HCT116 (cell line): ENCODE results near the gene INSRR. TPM values are rescaled to one million over a fixed set of nuclear protein-coding genes. Genes with fewer than 3 reads are reported as not detected.

Experiments
- ATAC-seq: fragments of 200-7000 bp; cut with Tn5 transposase; 2 replicates; pipeline ENCODE4 v1.9.1; 2020; ENCODE audit warnings: mild to moderate bottlenecking, moderate library complexity
- BruUV-seq: library from RNA; stranded (reverse); fragments of 400-500 nt; replicated peaks from 2 replicates; lab custom pipeline; 2021; lab: Mats Ljungman, UMichigan
- CTCF ChIA-PET: fragments of 300-600 bp; sonication (Branson Sonifier 250); formaldehyde crosslinking; loops from one replicate; lab custom pipeline; 2021; ENCODE audit warnings: antibody characterized with exemption; lab: Charles Lee
- POLR2A ChIA-PET: fragments of 300-600, 350-600 bp; sonication (Branson Sonifier 250); formaldehyde crosslinking; loops from one replicate; lab custom pipeline; 2021; ENCODE audit warnings: antibody characterized with exemption; lab: Charles Lee
- RAD21 ChIA-PET, 2 experiments: fragments of 300-600 bp; sonication (Branson Sonifier 250); formaldehyde crosslinking; loops; one replicate each; lab custom pipeline; 2023; ENCODE audit warnings: low total read pairs in 2 of 2; ENCODE audit not compliant: uncharacterized antibody in 2 of 2, unreplicated experiment in 2 of 2, low non-redundant PET in 1 of 2; lab: Charles Lee
- DNase-seq: peaks from one replicate; pipeline ENCODE4 v3.0.0-alpha.2; 2010; ENCODE audit warnings: low read depth, low spot score
- H2AFZ ChIP-seq: fragments of 200-600 bp; shearing (Covaris generic), sonication (generic); 2 replicates; pipeline ENCODE4 v1.6.1; 2017; ENCODE audit warnings: low read depth, mixed run types, mixed read lengths, antibody characterized with exemption, low read length; ENCODE audit not compliant: poor library complexity, severe bottlenecking
- H3K27ac ChIP-seq: 2 replicates; pipeline ENCODE4 v1.5.1; 2012; ENCODE audit warnings: low read depth, low read length
- H3K27me3 ChIP-seq: fragments of 200-600 bp; sonication (generic); 2 replicates; pipeline ENCODE4 v1.6.1; 2016; ENCODE audit warnings: mixed run types, low read length, mixed read lengths; ENCODE audit not compliant: insufficient read depth
- H3K36me3 ChIP-seq, 2 experiments: fragments of 200-500 bp in 1 of 2; fragments of 200-600 bp in 1 of 2; sonication (Bioruptor generic) in 1 of 2; sonication (generic) in 1 of 2; 2 replicates each; pipeline versions ENCODE4 v1.5.1 to v1.6.1; 2014 to 2016; ENCODE audit warnings: low read length in 2 of 2, inconsistent platforms in 1 of 2, mixed read lengths in 1 of 2, mixed run types in 1 of 2; ENCODE audit not compliant: insufficient read depth in 2 of 2, control insufficient read depth in 1 of 2
- H3K4me1 ChIP-seq, 2 experiments: fragments of 200-600 bp in 1 of 2; sonication (generic) in 1 of 2; 2 replicates each; pipeline versions ENCODE4 v1.5.1 to v1.6.1; 2012 to 2017; ENCODE audit warnings: low read length in 2 of 2, inconsistent platforms in 1 of 2, mild to moderate bottlenecking in 1 of 2, mixed read lengths in 1 of 2, mixed run types in 1 of 2, moderate library complexity in 1 of 2; ENCODE audit not compliant: insufficient read depth in 2 of 2, control insufficient read depth in 1 of 2
- H3K4me2 ChIP-seq: fragments of 200-600 bp; sonication (generic); 2 replicates; pipeline ENCODE4 v1.6.1; 2017; ENCODE audit warnings: mixed run types, low read length, mixed read lengths
- H3K4me3 ChIP-seq, 2 experiments: fragments of 200-600 bp in 1 of 2; sonication (generic) in 1 of 2; replicated peaks in 1 of 2; 2 replicates each; pipeline ENCODE4 v1.5.1; 2011 to 2016; ENCODE audit warnings: low read length in 2 of 2, control low read depth in 1 of 2, low read depth in 1 of 2, mild to moderate bottlenecking in 1 of 2, mixed read lengths in 1 of 2, mixed run types in 1 of 2
- H3K79me2 ChIP-seq: fragments of 200-600 bp; sonication (generic); 2 replicates; pipeline ENCODE4 v1.6.1; 2017; ENCODE audit warnings: mild to moderate bottlenecking, mixed run types, low read length, moderate library complexity, mixed read lengths; ENCODE audit not compliant: insufficient read depth
- H3K9ac ChIP-seq: fragments of 200-600 bp; sonication (generic); 2 replicates; pipeline ENCODE4 v1.6.1; 2016; ENCODE audit warnings: low read length, mixed read lengths
- H3K9me2 ChIP-seq: fragments of 200-600 bp; sonication (generic), shearing (Covaris generic); 2 replicates; pipeline ENCODE4 v1.6.1; 2017; ENCODE audit warnings: mixed run types, mild to moderate bottlenecking, moderate library complexity; ENCODE audit not compliant: insufficient read depth
- H3K9me3 ChIP-seq, 2 experiments: fragments of 200-500 bp in 1 of 2; fragments of 200-600 bp in 1 of 2; sonication (Bioruptor generic) in 1 of 2; sonication (generic) in 1 of 2; 2 replicates each; pipeline ENCODE4 v1.6.1; 2014 to 2017; ENCODE audit warnings: low read length in 2 of 2, mixed read lengths in 2 of 2, inconsistent platforms in 1 of 2, low read depth in 1 of 2, mild to moderate bottlenecking in 1 of 2, mixed run types in 1 of 2, moderate library complexity in 1 of 2; ENCODE audit not compliant: control insufficient read depth in 1 of 2, insufficient read depth in 1 of 2
- H4K20me1 ChIP-seq: fragments of 200-600 bp; sonication (generic), shearing (Covaris generic); 2 replicates; pipeline ENCODE4 v1.6.1; 2017; ENCODE audit warnings: mixed run types, mild to moderate bottlenecking, moderate library complexity; ENCODE audit not compliant: insufficient read depth
- CBX3 ChIP-seq: IDR thresholded peaks from 2 replicates; pipeline ENCODE4 v1.6.1; 2012; ENCODE audit warnings: low read depth
- CEBPB ChIP-seq: IDR thresholded peaks from 2 replicates; pipeline ENCODE4 v1.6.1; 2012; ENCODE audit warnings: low read depth
- EGR1 ChIP-seq: IDR thresholded peaks from 2 replicates; pipeline ENCODE4 v1.6.1; 2012; ENCODE audit warnings: low read depth
- EZH2phosphoT487 ChIP-seq: fragments of 200-600 bp; IDR thresholded peaks from 2 replicates; pipeline ENCODE4 v1.6.1; 2018; ENCODE audit warnings: antibody characterized with exemption, borderline replicate concordance
- FOSL1 ChIP-seq: IDR thresholded peaks from 2 replicates; pipeline ENCODE4 v1.6.1; 2012; ENCODE audit warnings: low read depth
- JUND ChIP-seq: IDR thresholded peaks from 2 replicates; pipeline ENCODE4 v1.6.1; 2012
- SIN3A ChIP-seq: IDR thresholded peaks from 2 replicates; pipeline ENCODE4 v1.6.1; 2012; ENCODE audit warnings: low read depth
- SP1 ChIP-seq: IDR thresholded peaks from 2 replicates; pipeline ENCODE4 v1.6.1; 2012; ENCODE audit warnings: low read depth
- TCF7L2 ChIP-seq: IDR thresholded peaks from 2 replicates; pipeline ENCODE4 v1.7.0; 2011; ENCODE audit warnings: borderline replicate concordance, inconsistent platforms; ENCODE audit not compliant: insufficient read depth, insufficient read length; ENCODE audit errors: extremely low read depth
- ZNF274 ChIP-seq: fragments of 200-500 bp; sonication (Bioruptor generic); IDR thresholded peaks from 2 replicates; pipeline ENCODE4 v1.6.1; 2014; ENCODE audit warnings: mild to moderate bottlenecking, low read depth, low read length, inconsistent platforms
- intact Hi-C: fragments of 100-400 bp; cut with micrococcal nuclease; formaldehyde crosslinking; loops from 2 replicates; pipeline ENCODE4 v1.10.0; 2022
- total RNA-seq: library from RNA; stranded (reverse); gene quantifications from one replicate; pipeline ENCODE4 v1.2.1, GENCODE V29; 2021; ENCODE audit not compliant: unreplicated experiment
- TF ChIP-seq, protein P1 (sequence below): IDR thresholded peaks from 2 replicates; pipeline ENCODE4 v1.6.1; 2011; ENCODE audit warnings: mild to moderate bottlenecking, low read length, moderate library complexity; ENCODE audit not compliant: insufficient replicate concordance; ENCODE audit errors: extremely low read depth
- TF ChIP-seq, protein P2 (sequence below), 3 experiments: fragments of 200-600 bp in 1 of 3; sonication (generic) in 1 of 3; IDR thresholded peaks in 2 of 3; conservative IDR thresholded peaks in 1 of 3; 2 replicates each; pipeline ENCODE4 v1.5.1; 2012 to 2017; ENCODE audit warnings: low read depth in 2 of 3, low read length in 2 of 3, antibody characterized with exemption in 1 of 3, borderline replicate concordance in 1 of 3, control low read depth in 1 of 3, mild to moderate bottlenecking in 1 of 3, mixed read lengths in 1 of 3, mixed run types in 1 of 3, moderate library complexity in 1 of 3; ENCODE audit not compliant: insufficient read depth in 1 of 3
- TF ChIP-seq, protein P3 (sequence below): IDR thresholded peaks from 2 replicates; pipeline ENCODE4 v1.6.1; 2012
- TF ChIP-seq, protein P4 (sequence below): IDR thresholded peaks from 2 replicates; pipeline ENCODE4 v1.6.1; 2012; ENCODE audit warnings: low read depth

The INSRR gene
- total RNA-seq, 1 experiment from 2014 or later = not detected

DNA sequence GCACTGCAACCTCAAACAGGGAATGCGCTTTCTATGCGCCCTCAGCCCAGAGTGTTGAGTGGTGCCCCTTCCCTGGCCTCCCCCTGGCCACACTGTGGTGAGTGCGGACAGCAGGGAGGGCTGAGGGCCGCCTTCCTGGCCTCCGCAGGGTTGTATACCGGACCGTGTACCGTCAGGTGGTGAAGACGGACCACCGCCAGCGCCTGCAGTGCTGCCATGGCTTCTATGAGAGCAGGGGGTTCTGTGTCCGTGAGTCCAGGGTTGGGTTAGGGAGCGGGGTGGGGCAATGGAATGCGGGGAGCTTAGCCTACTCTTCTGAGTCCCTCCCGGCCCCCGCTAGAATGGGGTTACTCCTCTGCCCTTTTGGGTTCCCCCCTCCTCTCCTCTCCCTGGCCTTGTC, 46.3 kb upstream of the INSRR start:
- ATAC-seq (no peak), DNase-seq (no peak)
- H3K4me2 ChIP-seq = no peak overlapping the region
- peaks cover 6 to 24% of the 10 kb centered on the region in 2 experiments; a peak in 3 of 4 replicates for H3K4me1 ChIP-seq
- no peak overlapping the region for H3K27ac ChIP-seq
- no peaks in the 10 kb centered on the region for H3K36me3 ChIP-seq
- TF ChIP-seq SP1 (no peak), TCF7L2 (no peak), CEBPB (no peak), FOSL1 (no peak), CBX3 (no peak), EGR1 (no peak), EZH2phosphoT487 (no peak), SIN3A (no peak), JUND (no peak), ZNF274 (no peak)
- TF ChIP-seq, protein P1, sequence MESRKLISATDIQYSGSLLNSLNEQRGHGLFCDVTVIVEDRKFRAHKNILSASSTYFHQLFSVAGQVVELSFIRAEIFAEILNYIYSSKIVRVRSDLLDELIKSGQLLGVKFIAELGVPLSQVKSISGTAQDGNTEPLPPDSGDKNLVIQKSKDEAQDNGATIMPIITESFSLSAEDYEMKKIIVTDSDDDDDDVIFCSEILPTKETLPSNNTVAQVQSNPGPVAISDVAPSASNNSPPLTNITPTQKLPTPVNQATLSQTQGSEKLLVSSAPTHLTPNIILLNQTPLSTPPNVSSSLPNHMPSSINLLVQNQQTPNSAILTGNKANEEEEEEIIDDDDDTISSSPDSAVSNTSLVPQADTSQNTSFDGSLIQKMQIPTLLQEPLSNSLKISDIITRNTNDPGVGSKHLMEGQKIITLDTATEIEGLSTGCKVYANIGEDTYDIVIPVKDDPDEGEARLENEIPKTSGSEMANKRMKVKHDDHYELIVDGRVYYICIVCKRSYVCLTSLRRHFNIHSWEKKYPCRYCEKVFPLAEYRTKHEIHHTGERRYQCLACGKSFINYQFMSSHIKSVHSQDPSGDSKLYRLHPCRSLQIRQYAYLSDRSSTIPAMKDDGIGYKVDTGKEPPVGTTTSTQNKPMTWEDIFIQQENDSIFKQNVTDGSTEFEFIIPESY = no peak
- TF ChIP-seq, protein P2, sequence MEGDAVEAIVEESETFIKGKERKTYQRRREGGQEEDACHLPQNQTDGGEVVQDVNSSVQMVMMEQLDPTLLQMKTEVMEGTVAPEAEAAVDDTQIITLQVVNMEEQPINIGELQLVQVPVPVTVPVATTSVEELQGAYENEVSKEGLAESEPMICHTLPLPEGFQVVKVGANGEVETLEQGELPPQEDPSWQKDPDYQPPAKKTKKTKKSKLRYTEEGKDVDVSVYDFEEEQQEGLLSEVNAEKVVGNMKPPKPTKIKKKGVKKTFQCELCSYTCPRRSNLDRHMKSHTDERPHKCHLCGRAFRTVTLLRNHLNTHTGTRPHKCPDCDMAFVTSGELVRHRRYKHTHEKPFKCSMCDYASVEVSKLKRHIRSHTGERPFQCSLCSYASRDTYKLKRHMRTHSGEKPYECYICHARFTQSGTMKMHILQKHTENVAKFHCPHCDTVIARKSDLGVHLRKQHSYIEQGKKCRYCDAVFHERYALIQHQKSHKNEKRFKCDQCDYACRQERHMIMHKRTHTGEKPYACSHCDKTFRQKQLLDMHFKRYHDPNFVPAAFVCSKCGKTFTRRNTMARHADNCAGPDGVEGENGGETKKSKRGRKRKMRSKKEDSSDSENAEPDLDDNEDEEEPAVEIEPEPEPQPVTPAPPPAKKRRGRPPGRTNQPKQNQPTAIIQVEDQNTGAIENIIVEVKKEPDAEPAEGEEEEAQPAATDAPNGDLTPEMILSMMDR (IDR thresholded peaks at IDR 0.05 in 2 of 3, conservative IDR thresholded peaks at IDR 0.05 in 1 of 3; ENCODE audit: borderline replicate concordance in 1 of 3, insufficient read depth in 1 of 3, low read depth in 2 of 3, low read length in 2 of 3) = no peak
- TF ChIP-seq, protein P3, sequence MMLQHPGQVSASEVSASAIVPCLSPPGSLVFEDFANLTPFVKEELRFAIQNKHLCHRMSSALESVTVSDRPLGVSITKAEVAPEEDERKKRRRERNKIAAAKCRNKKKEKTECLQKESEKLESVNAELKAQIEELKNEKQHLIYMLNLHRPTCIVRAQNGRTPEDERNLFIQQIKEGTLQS = no peak
- TF ChIP-seq, protein P4, sequence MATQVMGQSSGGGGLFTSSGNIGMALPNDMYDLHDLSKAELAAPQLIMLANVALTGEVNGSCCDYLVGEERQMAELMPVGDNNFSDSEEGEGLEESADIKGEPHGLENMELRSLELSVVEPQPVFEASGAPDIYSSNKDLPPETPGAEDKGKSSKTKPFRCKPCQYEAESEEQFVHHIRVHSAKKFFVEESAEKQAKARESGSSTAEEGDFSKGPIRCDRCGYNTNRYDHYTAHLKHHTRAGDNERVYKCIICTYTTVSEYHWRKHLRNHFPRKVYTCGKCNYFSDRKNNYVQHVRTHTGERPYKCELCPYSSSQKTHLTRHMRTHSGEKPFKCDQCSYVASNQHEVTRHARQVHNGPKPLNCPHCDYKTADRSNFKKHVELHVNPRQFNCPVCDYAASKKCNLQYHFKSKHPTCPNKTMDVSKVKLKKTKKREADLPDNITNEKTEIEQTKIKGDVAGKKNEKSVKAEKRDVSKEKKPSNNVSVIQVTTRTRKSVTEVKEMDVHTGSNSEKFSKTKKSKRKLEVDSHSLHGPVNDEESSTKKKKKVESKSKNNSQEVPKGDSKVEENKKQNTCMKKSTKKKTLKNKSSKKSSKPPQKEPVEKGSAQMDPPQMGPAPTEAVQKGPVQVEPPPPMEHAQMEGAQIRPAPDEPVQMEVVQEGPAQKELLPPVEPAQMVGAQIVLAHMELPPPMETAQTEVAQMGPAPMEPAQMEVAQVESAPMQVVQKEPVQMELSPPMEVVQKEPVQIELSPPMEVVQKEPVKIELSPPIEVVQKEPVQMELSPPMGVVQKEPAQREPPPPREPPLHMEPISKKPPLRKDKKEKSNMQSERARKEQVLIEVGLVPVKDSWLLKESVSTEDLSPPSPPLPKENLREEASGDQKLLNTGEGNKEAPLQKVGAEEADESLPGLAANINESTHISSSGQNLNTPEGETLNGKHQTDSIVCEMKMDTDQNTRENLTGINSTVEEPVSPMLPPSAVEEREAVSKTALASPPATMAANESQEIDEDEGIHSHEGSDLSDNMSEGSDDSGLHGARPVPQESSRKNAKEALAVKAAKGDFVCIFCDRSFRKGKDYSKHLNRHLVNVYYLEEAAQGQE = no peak
- ChIA-PET POLR2A (no interaction called here), CTCF (no interaction called here), RAD21 (no interaction called here)
- BruUV-seq = no TSS peak
- no peaks in the 10 kb centered on the region for H3K9me2 ChIP-seq
- no peaks in the 10 kb centered on the region for H4K20me1 ChIP-seq
- no peaks in the 10 kb centered on the region for H3K79me2 ChIP-seq
- no peak overlapping the region for H3K4me3 ChIP-seq
- no peaks in the 10 kb centered on the region; a peak in 1 of 4 replicates for H3K9me3 ChIP-seq
- no peaks in the 10 kb centered on the region for H3K27me3 ChIP-seq
- intact Hi-C loops = no loop called here
- no peak overlapping the region for H3K9ac ChIP-seq
- H2AFZ ChIP-seq = no peak overlapping the region
